CD4-positive, alpha-beta T cell treated with Interleukin-21 for 1 hour (primary cell): ENCODE measurements around the gene PRKCQ.

Experiments
- DNase-seq: peaks from one replicate; pipeline ENCODE4 v3.0.0-alpha.2; 2020

PRKCQ gene

GRCh38 chr10:6379015-6379776 is 200.9 kb downstream of the PRKCQ start:
- no peak for DNase-seq
